LHCN-M2 (cell line): ENCODE data around the gene KEAP1. TPM values are rescaled to one million over a fixed set of nuclear protein-coding genes. Genes with fewer than 3 reads are reported as not detected.
"Not testable (repeated sequence)": the region's sequence is repeated elsewhere in the genome, so short reads cannot be mapped to it uniquely, and the experiment has no call there.

Experiments used
- DNase-seq: peaks from one replicate; pipeline ENCODE4 v3.0.0-alpha.2; 2012; ENCODE audit warnings: low read depth
- polyA plus RNA-seq: library from polyadenylated mRNA; unstranded; fragments of >200 nt; gene quantifications from one replicate; pipeline ENCODE4 v1.2.1, GENCODE V29; 2012; ENCODE audit warnings: missing spikeins
- total RNA-seq: library from RNA; depleted of rRNA; stranded (reverse); fragments of >200 nt; gene quantifications from 2 replicates; pipeline ENCODE4 v1.2.3, GENCODE V29; 2014; rRNA removed

Gene KEAP1
- total RNA-seq = 84.3 and 84.6 TPM in 2 replicates
- polyA plus RNA-seq = 70.4 TPM

DNA sequence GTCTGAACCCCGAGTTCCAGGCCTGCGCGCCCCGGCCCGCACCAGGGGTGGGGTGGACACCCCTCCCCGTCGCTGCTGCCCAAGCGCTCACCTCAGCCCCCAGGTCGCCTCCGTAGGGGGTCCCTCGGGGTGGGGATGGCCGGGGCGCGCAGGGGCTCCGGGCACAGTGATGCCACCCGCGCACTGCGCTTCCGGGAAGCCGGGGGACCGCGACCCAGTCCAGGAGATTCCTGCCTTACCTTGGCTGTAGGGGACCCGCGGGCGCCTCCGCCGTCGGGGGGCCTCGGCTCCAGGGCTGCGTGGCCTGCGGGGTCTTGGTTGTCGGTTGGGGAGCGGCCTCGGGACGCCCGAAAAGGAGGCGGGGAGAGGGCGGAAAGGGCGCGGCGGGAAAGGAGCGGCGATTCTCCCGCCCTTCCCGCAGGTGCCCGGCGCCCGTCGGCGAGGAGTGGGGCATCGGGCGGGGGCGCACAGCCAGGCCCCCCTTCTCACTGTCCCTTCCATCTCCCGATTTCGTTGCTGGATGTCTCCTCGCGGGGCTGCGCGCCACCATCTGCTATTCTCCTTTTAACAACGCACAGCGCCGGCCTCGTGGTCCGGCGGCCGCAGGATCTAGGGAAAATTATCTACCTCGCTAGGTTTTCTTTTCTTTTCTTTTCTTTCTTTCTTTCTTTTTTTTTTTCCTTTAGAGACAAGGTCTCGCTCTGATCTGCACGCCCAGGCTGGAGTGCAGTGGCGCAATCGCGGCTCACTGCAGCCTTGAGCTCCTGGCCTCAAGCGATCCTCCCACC is at the start of gene KEAP1:
KEAP1 (minus strand) TSS at position 355 of the 788 bp plus-strand sequence. CDS start 3,323 bp downstream, outside the sequence.
- no peak for DNase-seq

GRCh38 chr19:10552510-10553053 is 49.4 kb upstream of the KEAP1 start:
- DNase-seq = no peak

GRCh38 chr19:10551698-10552301 is 48.6 kb upstream of the KEAP1 start:
- no peak for DNase-seq

DNA sequence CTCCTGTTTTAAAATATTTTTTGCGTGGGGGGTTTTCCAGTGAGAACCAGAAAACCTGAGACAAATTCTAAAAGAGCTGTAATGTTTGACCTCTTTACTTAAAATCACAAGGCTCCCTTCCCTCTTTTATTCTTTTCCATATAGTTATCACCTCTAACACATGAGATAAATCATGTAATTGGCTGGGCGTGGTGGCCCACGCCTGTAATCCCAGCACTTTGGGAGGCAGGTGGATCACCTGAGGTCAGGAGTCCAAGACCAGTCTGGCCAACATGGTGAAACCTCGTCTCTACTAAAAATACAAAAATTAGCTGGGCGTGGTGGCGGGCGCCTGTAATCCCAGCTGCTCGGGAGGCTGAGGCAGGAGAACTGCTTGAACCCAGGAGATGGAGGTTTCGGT is 47.9 kb upstream of the KEAP1 start:
- DNase-seq = not testable (repeated sequence)

DNA sequence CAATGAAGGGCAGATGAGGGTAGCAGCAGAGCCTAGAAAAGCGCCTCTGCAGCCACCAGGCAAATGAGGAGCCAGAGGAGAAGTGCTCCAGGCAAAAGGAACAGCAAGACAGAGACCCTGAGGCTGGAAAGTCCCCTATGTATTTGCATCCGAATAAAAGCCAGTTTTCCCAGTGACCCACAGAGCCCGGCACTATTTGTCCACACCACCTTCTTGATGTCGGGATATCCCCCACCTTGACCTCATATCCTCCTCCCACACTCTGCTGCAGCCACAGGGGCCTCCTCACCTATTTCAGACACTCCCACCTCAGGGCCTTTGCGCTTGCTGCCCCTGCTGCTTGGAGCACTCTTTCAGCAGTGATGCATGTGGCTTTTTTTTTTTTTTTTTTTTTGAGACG is 47.2 kb upstream of the KEAP1 start:
- DNase-seq = no peak

DNA sequence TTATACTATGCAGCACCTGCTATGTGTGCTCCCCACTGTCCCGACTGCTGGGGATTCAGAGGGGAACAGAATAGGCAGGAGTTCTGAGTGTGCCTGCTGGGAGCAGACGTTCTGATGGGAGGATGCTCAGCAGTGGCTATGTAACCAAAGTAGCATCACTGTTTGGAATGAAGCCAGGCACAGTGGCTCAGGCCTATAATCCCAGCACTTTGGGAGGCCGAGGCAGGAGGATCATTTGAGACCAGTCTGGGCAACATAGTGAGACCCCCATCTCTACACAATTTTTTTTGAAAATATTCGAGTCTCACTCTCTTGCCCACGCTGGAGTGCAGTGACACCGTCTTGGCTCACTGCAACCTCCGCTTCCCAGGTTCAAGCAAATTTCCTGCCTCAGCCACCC is 46.6 kb upstream of the KEAP1 start:
- no peak for DNase-seq

DNA sequence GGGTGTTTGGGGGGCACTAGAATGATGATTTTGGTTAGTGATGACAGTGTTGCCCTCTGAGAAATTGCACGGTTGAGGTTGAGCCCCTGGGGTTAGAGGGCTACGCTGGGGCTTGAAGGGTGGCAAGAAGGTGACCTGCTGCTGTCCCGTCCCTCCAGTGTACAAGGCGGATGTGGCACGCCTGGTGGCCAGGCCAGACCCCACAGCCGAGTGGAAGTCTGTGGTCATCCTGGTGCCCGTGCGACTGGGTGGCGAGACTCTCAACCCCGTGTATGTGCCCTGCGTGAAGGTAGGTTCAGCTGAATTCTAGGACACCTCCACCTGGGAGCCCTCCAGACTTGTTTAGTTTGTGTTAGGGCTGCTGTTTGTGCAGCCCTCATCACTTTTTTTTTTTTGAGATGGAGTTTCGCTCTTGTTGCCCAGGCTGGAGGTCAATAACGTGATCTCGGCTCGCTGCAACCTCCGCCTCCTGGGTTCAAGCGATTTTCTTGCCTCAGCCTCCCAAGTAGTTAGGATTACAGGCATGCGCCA is 45.7 kb upstream of the KEAP1 start:
- DNase-seq = no peak

GRCh38 chr19:10546817-10547216 is 43.7 kb upstream of the KEAP1 start:
- no peak for DNase-seq

GRCh38 chr19:10544753-10545251 is 41.6 kb upstream of the KEAP1 start:
- DNase-seq = no peak

DNA sequence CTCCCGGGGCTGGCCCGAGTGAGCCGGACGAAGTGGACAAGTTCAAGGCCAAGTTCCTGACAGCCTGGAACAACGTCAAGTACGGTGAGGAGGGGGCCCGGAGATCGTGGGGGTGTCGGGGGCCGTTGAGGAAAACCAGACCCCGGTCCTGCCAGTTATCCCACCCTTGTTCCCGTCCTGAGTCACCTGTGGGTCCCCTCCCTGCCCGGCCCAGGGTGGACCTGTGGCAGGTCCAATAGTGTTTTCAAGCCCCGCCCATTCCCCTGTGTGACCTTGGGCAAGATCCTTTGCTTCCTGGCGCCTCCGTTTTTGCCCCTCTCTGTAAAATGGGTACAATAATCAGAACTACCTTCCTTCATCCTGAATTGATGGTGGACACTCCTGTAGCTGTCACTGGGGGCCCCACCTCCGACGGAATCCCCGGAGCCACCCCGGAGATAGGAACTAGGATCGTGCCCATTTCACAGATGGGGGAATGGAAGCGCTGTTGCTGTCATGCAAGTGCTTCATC is 41.1 kb upstream of the KEAP1 start:
- DNase-seq = no peak

GRCh38 chr19:10543420-10544241 is 40.5 kb upstream of the KEAP1 start, which contains the start of gene ATG4D:
ATG4D (plus strand) TSS chr19:10543904; CDS start chr19:10544091, 187 bp downstream.
- DNase-seq = peak; percentile 50

GRCh38 chr19:10543059-10543419 is 39.9 kb upstream of the KEAP1 start:
- DNase-seq = no peak

DNA sequence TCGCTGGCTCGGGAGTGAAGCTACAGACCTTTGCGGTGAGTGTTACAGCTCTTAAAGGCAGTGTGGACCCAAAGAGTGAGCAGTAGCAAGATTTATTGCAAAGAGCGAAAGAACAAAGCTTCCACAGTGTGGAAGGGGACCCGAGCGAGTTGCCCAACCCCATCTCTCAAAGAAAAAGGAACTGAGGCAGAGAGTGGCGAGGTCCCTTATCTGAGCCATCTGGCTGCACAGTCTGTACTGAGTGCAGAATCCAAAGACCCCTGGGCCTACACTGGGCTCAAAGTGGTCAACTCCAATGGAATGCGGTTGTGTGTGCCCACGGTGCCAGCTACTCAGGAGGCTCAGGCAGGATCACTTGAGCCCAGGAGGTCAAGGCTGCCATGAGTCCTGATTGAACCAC is 35.9 kb upstream of the KEAP1 start:
- not testable (repeated sequence) for DNase-seq

DNA sequence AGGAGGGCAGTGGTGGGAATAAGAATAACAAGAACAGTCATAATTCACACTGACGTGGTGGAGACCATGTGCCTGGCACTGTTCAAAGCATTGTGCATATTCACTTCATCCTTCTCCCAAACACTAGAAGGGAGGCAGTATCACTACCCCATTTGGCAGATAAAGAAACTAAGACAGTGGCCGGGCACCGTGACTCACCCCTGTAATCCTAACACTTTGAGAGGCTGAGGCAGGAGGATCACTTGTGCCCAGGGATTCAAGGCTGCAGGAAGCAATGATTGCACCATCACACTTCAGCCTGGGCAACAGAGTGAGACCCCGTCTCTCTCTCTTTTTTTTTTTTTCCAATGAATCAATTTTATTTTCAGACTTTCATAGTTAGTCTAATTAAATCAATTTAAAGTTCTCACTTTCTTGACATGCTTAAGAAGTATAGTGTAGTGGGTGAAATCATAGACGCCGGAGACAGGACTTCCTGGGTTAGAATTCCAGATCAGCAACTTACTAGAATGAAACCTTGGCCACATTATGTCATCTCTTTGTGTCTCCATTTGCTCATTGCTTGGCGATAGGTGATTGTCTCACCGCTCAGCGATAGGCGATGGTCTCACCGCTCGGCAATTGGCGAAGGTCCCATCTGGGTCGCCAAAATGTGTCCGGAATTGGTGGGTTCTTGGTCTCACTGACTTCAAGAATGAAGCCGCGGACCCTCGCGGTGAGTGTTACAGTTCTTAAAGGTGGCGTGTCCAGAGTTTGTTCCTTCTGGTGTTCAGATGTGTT is 35.2 kb upstream of the KEAP1 start:
- DNase-seq = no peak

- DNase-seq = no peak
Observed at GRCh38 chr19:10537668-10538067, 34.5 kb upstream of the KEAP1 start.

- no peak for DNase-seq
Observed at GRCh38 chr19:10535613-10536012, 32.5 kb upstream of the KEAP1 start.

- peak; percentile 55 for DNase-seq
Observed at GRCh38 chr19:10533646-10534386, 30.7 kb upstream of the KEAP1 start.

DNA sequence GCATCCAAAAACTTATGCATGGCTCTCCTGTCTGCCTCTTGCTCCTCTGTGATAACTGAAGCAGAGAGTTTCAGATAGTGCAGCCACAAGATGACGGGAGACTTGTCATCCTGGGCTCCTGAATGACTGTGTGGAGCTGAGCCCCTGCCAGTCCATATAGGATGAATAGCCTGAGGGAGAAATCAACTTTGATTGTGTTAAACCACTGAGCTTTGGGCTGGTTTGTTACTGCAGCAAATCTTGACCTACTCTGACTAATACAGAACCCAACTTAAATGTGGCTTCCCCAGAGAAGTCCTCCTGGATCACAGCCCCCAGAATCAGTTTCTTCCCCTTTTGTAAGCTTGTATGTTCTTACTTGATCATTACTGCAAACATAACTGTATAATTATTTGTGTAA is 29.3 kb upstream of the KEAP1 start:
- DNase-seq = no peak

GRCh38 chr19:10526887-10527286 is 23.7 kb upstream of the KEAP1 start:
- not testable (repeated sequence) for DNase-seq

GRCh38 chr19:10525636-10526035 is 22.5 kb upstream of the KEAP1 start:
- DNase-seq = no peak
